Raji (cell line): Measurements from ENCODE around the gene DAZL.

Experiments used
- POLR2A ChIP-seq: IDR thresholded peaks from 2 replicates; pipeline ENCODE4 v1.6.1; 2011; ENCODE audit warnings: low read depth, low read length, control low read depth; ENCODE audit not compliant: insufficient read depth

DAZL gene, protein sequence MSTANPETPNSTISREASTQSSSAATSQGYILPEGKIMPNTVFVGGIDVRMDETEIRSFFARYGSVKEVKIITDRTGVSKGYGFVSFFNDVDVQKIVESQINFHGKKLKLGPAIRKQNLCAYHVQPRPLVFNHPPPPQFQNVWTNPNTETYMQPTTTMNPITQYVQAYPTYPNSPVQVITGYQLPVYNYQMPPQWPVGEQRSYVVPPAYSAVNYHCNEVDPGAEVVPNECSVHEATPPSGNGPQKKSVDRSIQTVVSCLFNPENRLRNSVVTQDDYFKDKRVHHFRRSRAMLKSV

DNA sequence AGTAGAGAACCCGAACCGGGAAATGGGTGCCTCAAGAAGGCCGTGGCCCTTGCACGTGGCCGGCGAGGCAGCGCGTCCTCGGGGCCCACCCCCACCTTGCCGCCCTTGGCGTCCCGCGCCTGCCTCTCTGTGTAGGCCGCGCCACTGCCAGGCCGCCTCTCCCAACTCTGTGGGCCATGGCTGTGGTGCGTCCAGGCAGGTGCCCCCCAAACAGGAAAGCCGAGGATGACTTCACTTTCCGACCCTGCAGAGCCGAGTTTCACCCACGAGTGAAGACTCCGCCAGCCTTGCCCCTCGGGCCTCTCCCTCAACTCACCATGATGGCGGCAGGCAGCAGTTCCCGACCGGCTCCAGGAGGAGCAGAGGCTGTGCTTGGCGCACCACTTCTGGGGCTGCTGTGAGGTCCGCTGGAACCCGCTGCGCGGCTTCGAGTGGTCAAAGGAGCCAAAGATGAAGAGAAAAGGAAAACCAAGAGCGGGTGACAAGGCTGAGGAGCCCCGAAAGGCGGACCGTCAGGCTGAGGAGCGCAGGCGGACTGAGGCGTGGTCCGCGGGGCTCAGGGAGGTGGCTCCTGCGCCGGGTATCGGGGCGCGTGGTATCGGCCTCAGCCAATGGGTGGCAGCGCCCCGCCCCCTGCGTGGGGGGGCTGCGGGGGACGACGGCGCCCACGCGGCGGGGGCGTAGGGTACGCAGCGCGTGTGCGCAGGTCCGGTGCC is at the start of gene DAZL:
Gene DAZL, minus strand, starts transcription at position 537 of the 716 bp plus-strand sequence. Its CDS starts 218 bp downstream, at position 319.
- TF ChIP-seq POLR2A = no peak

DNA sequence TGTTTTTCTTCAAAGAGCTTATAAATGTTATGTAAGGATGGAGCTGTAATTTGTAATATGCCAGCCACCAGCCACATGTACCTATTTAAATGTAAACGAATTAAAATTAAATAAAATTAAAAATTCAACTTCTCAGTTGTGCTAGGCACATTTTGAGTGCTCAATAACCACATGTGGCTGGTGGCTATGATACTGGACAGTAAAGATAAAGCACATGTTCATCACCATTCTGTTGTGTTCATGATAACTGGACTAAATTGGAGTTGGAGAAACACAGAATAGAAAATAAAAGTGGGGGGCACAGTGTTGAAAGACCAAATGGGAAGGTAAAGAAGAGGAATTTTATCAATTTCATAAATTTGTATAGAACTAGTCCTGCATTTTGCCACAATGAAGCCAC is 49.8 kb upstream of the DAZL start:
- no peak for TF ChIP-seq POLR2A

DNA sequence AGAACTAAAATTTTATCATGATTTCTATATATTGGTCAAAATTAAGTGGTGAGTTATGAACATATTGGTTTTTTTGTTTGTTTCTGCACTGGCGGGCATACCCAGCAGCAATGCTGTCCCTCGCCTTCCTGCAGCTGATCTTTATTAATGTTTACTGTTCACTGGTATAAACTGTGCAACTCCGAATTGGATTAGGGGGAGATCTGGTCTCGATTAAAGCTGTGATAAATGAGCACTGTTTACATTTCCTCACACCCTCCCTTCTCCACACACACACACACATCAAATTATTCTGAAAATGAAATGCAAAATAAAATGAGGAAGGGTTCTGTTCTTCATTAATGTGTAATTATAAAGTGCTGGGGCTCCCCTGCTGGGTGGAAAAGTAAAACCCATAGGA is 48.5 kb upstream of the DAZL start:
- TF ChIP-seq POLR2A = no peak

DNA sequence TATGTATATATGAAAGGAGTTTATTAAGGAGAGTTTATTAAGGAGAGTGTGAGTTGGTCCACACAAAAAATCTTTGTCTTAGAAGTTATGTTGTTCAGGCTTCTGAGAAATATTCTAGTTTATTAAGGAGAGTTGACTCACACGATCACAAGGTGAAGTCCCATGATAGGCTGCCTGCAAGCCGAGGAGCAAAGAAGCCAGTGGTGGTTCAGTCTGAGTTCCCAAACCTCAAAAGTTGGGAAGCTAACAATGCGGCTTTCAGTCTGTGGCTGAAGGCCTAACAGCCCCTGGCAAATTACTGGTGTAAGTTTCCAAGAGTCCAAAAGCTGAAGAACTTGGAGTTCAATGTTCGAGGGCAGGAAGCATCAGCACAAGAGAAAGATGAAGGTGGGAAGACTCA is 42.4 kb upstream of the DAZL start:
- TF ChIP-seq POLR2A = no peak

DNA sequence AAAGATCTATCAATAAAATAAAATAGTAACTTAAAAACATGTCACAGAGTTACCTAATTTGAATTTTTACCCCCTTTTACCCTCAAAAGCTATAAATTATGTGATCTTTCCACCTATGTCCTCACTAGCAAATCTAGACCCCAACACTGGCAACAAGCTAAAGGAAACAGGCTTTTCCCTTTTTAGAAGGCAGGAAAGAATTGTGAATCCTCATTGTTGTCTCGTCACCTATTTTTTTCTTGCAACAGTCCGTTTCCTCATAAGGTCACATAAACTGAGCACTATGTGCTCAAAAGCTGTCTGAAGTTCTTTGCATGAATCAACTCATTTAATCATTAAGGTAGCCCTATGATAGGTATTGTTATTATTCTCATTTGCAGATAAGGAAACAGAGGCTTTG is 34.6 kb upstream of the DAZL start:
- no peak for TF ChIP-seq POLR2A

DNA sequence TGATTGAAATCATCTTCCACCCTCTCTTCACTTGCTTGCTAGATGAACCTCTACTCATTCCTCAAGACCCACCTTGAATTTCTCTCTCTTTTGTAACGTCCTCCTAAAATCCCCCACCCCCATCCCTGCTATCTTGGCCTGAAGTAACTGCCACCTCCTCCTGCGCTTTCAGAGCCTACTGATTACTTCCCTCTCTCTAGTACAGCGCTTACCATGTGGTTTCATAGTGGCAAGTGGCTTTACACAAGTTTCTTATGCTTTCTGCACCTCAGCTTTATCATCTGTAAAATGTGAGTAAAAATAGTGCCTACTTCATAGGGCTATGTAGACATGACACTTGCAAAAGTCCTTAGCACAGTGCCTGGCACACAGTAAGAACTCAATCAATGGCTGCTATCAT is 28.7 kb upstream of the DAZL start:
- no peak for TF ChIP-seq POLR2A

DNA sequence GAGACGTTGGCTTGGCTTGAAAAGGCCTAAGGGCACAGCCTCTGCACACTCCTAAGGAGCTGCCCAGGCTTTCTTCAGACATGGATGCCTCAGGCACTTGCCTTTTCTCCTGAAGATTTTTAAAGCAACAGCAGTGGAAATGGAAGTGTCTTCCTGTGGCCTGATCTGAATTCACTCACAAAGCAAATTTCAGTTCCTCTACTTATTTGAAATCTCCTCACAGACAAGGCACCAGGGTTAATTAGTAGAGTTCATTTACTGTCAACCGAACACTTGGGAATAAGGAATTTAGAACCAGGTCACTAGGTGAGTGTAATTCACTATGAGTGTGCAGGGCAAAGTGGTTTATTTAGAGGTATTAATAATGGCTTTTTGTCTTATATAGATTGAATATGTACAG is 27.2 kb upstream of the DAZL start:
- no peak for TF ChIP-seq POLR2A

DNA sequence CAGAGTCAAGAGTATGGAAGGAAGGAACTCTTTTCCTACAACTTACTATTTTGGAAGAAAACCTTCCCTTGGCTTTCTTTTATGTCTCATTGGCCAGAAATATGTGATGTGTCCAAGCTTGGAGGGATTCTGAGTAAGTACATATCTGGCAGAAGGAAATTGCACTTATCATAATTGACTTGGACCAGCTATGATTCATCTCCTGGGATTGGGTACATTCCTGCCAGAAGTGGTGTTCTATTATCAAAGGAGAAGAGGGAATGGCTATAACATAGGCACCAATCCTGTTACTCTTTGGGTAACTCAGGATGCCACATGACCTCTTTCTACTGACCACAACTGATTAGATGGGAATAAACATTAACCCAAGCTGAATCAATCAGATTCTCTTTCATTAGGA is 13.5 kb upstream of the DAZL start:
- TF ChIP-seq POLR2A = no peak

DNA sequence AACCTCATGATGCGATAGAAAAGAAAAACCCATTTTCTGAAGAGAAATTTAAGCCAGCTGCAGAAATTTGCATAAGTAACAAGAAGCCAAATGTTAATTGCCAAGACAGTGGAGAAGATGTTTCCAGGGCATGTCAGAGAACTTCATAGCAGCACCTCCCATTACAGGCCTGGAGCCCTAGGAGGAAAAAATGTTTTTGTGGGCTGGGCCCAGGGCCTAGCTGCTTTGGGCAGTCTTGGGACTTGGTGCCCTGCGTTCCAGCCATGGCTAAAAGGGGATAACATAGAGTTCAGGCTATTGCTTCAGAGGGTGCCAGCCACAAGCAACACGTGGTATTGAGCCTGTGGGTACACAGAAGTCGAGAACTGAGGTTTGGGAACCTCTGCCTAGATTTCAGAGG is 10.9 kb upstream of the DAZL start:
- TF ChIP-seq POLR2A = no peak

DNA sequence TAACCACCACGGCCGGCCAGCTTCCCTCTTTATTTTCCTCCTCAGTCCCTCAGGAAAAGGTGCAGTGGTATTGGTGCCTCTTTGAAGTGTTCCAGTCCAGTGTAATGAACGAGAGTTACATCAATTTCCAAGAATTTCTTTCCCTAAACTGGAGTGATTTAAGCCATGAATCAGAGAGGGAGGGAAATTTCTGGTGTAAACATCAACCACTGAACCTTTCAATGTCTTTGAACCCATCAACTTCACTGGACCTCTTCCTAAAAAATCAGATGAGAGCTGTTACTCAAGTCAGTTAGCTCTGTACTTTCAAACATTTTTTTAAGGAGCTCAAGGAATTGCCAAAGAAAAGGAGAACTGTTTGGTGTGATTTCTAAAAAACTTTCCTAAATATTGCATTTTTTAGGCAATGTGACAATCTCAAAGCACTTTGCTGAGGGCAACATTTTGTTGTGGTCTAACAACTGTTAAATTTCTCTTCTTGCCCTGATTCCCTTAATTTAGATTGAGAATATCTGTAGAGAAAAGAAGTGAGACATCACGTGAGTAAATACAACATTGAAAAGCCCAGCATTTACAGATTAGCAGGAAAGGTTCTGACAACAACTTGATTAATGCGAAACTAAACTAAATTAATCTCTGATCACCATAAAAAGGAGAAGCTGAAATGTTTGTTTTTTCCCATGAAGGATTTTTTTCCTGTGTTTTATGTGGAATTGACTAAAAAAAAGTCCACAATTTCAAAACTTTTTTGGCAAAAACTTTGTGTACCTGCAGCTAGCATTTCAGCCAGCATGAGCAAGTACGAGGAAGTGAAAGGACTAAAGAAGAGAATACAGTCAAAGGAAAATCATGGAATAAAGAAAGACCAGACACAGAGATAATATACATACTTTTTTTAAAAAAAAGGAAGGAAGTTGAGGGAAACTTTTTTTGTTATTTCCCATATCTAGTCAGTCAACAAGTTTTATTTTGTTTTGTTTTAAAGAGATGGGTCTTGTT is 9.1 kb upstream of the DAZL start:
- TF ChIP-seq POLR2A = no peak

DNA sequence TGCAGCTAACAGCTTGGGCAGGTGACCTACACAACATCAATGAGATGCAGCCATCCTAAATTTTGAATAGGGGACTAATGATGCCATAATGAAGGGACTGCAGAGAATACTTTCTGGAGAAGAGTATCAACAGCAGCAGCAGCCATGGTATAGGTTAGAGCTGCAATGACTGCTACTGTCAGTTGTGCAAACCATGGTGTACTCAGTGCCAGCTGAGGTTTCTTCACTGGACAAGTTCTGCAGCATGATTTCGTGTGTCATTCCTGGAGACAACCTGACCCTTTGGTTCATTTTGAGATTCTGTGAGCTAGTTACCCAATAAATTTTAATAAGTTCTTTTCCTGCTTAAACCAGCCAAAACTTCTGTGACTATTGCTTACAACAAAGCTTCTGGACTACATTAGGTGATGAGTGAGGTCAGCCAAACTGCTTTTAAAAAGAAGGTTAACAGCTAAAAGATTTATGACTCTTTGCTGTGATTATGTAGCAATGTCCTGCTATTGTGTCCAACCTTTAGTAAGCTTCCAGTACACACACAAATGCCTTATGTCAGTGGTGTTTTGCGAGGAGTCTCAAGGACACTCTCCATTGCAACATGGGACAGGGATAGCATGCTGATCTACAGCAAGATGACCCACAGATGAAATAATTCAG is 4.8 kb upstream of the DAZL start:
- TF ChIP-seq POLR2A = no peak

DNA sequence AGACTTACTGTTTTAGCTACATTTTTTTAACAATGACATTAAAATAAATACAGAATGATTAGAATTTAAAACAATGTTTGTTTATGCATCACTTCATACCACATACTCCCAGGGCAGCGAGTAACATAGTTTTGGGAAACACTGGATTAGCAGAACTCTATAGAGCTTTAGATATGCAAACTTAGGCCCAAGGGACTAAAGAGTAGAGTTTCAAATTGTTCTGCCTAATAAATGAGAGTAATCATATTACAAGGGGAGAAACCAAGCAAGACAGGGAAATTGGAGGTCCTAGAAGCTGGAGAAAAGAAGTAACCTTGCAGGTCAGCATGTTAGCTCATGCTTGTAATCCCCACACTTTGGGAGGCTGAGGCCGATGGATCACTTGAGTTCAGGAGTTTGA is 3.6 kb upstream of the DAZL start:
- no peak for TF ChIP-seq POLR2A

DNA sequence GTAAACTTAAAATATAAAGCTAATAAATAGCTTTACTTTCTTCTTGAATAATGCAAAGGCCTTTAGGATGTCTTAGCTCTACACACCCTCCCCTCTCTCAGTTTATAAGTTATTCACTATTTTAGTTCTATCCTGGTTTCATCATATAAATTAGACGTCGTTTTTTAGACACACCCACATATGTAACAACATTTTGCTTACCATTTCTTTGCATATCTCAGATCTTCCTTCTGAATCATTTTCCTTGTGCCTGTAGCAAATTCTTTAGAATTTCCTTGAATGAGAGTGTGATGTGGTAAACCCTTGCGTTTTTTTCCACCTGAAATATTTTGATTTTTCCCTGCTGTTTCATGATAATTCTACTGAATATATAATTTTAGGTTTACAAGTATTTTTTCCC is 2.5 kb upstream of the DAZL start:
- no peak for TF ChIP-seq POLR2A

DNA sequence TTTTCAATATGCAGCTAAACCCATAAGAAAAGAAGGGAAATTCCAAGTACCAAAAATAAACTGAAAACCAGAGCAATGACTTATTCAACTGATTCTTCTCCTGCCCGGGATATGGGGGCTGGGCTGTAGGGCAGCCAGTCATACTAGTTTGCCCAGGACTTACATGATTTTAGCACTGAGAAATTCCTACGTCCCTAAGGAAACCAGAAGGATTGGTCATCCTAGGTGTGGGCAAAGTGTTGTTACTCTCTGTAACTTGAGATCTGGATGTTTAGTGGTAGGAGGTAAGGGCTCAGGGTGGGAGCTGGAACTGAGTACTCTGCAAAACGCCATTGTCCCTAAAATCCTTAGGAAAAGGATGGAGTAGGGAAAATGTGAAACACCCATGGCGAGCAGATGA is 1.2 kb upstream of the DAZL start:
- no peak for TF ChIP-seq POLR2A

DNA sequence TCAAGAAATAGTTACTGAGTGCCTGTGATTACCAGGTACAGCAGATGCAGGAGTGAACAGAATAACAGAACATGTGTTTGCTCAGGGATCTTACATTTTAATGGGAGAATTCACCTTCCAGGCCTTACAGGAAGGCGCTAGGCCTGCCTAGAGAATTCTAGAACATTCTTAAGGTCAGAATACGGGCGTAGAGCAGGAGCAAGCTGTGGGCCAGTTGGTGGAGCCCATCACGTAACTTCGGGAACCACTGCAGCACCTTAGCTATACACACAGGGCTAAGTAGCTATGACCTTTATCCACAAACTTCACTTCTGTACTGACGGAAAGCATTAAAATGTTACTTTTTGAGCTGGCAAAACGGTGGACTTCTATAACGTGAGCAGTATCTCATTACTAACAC is 743 bp upstream of the DAZL start:
- TF ChIP-seq POLR2A = no peak
